ENCODE measurements around the gene STX16. TPM values are rescaled to one million over a fixed set of nuclear protein-coding genes. Genes with fewer than 3 reads are reported as not detected.

Gene STX16
- total and polyA plus RNA-seq, 9 of the 15 experiments (the other 6 are each of a cell fraction or from before 2014, with no cell fraction given), result 4.4 to 43.5 (median 14.7) TPM

- TF ChIP-seq, protein P1, sequence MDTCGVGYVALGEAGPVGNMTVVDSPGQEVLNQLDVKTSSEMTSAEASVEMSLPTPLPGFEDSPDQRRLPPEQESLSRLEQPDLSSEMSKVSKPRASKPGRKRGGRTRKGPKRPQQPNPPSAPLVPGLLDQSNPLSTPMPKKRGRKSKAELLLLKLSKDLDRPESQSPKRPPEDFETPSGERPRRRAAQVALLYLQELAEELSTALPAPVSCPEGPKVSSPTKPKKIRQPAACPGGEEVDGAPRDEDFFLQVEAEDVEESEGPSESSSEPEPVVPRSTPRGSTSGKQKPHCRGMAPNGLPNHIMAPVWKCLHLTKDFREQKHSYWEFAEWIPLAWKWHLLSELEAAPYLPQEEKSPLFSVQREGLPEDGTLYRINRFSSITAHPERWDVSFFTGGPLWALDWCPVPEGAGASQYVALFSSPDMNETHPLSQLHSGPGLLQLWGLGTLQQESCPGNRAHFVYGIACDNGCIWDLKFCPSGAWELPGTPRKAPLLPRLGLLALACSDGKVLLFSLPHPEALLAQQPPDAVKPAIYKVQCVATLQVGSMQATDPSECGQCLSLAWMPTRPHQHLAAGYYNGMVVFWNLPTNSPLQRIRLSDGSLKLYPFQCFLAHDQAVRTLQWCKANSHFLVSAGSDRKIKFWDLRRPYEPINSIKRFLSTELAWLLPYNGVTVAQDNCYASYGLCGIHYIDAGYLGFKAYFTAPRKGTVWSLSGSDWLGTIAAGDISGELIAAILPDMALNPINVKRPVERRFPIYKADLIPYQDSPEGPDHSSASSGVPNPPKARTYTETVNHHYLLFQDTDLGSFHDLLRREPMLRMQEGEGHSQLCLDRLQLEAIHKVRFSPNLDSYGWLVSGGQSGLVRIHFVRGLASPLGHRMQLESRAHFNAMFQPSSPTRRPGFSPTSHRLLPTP (IDR thresholded peaks at IDR 0.05; ENCODE audit: borderline replicate concordance, extremely low read depth, insufficient read length), result no peak
- TF ChIP-seq HOXB6 (CRISPR knock-in tag; IDR thresholded peaks at IDR 0.05; ENCODE audit: borderline replicate concordance), result no peak
- TF ChIP-seq TCF3 (CRISPR knock-in tag; IDR thresholded peaks at IDR 0.05), result no peak
- TF ChIP-seq CEBPG (CRISPR knock-in tag; IDR thresholded peaks at IDR 0.05), result no peak
- TF ChIP-seq CEBPG (tag; conservative IDR thresholded peaks at IDR 0.05 in 1 of 2, IDR thresholded peaks at IDR 0.05 in 1 of 2), result no peak
- TF ChIP-seq, protein P2, sequence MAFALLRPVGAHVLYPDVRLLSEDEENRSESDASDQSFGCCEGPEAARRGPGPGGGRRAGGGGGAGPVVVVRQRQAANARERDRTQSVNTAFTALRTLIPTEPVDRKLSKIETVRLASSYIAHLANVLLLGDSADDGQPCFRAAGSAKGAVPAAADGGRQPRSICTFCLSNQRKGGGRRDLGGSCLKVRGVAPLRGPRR (CRISPR knock-in tag; IDR thresholded peaks at IDR 0.05), result no peak
- no peak for TF ChIP-seq HNRNPK (IDR thresholded peaks at IDR 0.05; ENCODE audit: low read depth, low read length, poor library complexity, severe bottlenecking)
- no peak for TF ChIP-seq KDM1A (IDR thresholded peaks at IDR 0.05)
- TF ChIP-seq CHAMP1 (IDR thresholded peaks at IDR 0.05), result no peak
- TF ChIP-seq, protein P3, sequence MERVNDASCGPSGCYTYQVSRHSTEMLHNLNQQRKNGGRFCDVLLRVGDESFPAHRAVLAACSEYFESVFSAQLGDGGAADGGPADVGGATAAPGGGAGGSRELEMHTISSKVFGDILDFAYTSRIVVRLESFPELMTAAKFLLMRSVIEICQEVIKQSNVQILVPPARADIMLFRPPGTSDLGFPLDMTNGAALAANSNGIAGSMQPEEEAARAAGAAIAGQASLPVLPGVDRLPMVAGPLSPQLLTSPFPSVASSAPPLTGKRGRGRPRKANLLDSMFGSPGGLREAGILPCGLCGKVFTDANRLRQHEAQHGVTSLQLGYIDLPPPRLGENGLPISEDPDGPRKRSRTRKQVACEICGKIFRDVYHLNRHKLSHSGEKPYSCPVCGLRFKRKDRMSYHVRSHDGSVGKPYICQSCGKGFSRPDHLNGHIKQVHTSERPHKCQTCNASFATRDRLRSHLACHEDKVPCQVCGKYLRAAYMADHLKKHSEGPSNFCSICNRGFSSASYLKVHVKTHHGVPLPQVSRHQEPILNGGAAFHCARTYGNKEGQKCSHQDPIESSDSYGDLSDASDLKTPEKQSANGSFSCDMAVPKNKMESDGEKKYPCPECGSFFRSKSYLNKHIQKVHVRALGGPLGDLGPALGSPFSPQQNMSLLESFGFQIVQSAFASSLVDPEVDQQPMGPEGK (CRISPR knock-in tag; IDR thresholded peaks at IDR 0.05; ENCODE audit: borderline replicate concordance), result no peak
- no peak for TF ChIP-seq ZC3H11A (IDR thresholded peaks at IDR 0.05; ENCODE audit: low read depth, low read length)
- TF ChIP-seq ZBTB43 (CRISPR knock-in tag; IDR thresholded peaks at IDR 0.05), result no peak
Observed at GRCh38 chr20:58722877-58723627, 72.0 kb downstream of the STX16 start (continued).
